NOMO-1 treated with dmso at 0.1 percent for 144 hours (cell line): ENCODE measurements around the gene RUFY4.
"Not testable (repeated sequence)": the region's sequence is repeated elsewhere in the genome, so short reads cannot be mapped to it uniquely, and the experiment has no call there.

Experiments
- DNase-seq: peaks from one replicate; lab custom pipeline; 2025; ENCODE audit not compliant: unreplicated experiment; lab: John Stamatoyannopoulos, UW

The RUFY4 gene

GRCh38 chr2:218030409-218031195, 38.5 kb upstream of the RUFY4 start:
- DNase-seq, result no peak

GRCh38 chr2:218031261-218031660, 37.8 kb upstream of the RUFY4 start:
- no peak for DNase-seq

- no peak for DNase-seq
Measured at GRCh38 chr2:218031771-218032257, 37.2 kb upstream of the RUFY4 start.

- no peak for DNase-seq
Measured at GRCh38 chr2:218032336-218033171, 36.5 kb upstream of the RUFY4 start.

GRCh38 chr2:218033208-218033589, 35.9 kb upstream of the RUFY4 start:
- no peak for DNase-seq

- DNase-seq, result peak; percentile 47
Measured at GRCh38 chr2:218033590-218034496, 35.2 kb upstream of the RUFY4 start.

GRCh38 chr2:218034497-218035213, 34.4 kb upstream of the RUFY4 start:
- peak; percentile 93 for DNase-seq

- DNase-seq, result no peak
Measured at GRCh38 chr2:218035463-218036100, 33.5 kb upstream of the RUFY4 start.

GRCh38 chr2:218036371-218036770, 32.7 kb upstream of the RUFY4 start:
- DNase-seq, result peak; percentile 4

GRCh38 chr2:218039171-218039570, 29.9 kb upstream of the RUFY4 start:
- DNase-seq, result no peak

GRCh38 chr2:218040883-218041282, 28.2 kb upstream of the RUFY4 start:
- DNase-seq, result no peak

GRCh38 chr2:218041302-218042168, 27.5 kb upstream of the RUFY4 start:
- DNase-seq, result no peak

- DNase-seq, result no peak
Measured at GRCh38 chr2:218043100-218043499, 26.0 kb upstream of the RUFY4 start.

- DNase-seq, result no peak
Measured at GRCh38 chr2:218043701-218044109, 25.3 kb upstream of the RUFY4 start.

- DNase-seq, result not testable (repeated sequence)
Measured at GRCh38 chr2:218044599-218044998, 24.5 kb upstream of the RUFY4 start.

- peak; percentile 93 for DNase-seq
Measured at GRCh38 chr2:218046238-218046637, 22.8 kb upstream of the RUFY4 start.

GRCh38 chr2:218047536-218048225, 21.4 kb upstream of the RUFY4 start:
- peak; percentile 70 for DNase-seq

- DNase-seq, result no peak
Measured at GRCh38 chr2:218051903-218052302, 17.1 kb upstream of the RUFY4 start.
